K562 (cell line): ENCODE results near the gene TECTA.

ENCODE experiments used
- HNRNPK ChIP-seq: fragments of 200-400 bp; formaldehyde crosslinking; IDR thresholded peaks from one replicate; pipeline ENCODE4 v1.6.1; 2018; ENCODE audit warnings: mild to moderate bottlenecking, low read depth, low read length; ENCODE audit not compliant: poor library complexity, severe bottlenecking
- RB1 ChIP-seq: fragments of 450-650 bp; IDR thresholded peaks from 2 replicates; pipeline ENCODE4 v1.6.1; 2017; ENCODE audit warnings: low read depth, mild to moderate bottlenecking
- TF ChIP-seq, protein P1 (sequence below), 3 experiments: IDR thresholded peaks in 2 of 3; conservative IDR thresholded peaks in 1 of 3; 2 replicates each; pipeline ENCODE4 v1.5.1; 2011 to 2012; ENCODE audit warnings: low read length in 3 of 3, mild to moderate bottlenecking in 3 of 3, control low read depth in 2 of 3, improper control_type of control experiment in 1 of 3, inconsistent platforms in 1 of 3, low read depth in 1 of 3, mixed read lengths in 1 of 3, moderate library complexity in 1 of 3; ENCODE audit not compliant: insufficient read depth in 2 of 3

DNA sequence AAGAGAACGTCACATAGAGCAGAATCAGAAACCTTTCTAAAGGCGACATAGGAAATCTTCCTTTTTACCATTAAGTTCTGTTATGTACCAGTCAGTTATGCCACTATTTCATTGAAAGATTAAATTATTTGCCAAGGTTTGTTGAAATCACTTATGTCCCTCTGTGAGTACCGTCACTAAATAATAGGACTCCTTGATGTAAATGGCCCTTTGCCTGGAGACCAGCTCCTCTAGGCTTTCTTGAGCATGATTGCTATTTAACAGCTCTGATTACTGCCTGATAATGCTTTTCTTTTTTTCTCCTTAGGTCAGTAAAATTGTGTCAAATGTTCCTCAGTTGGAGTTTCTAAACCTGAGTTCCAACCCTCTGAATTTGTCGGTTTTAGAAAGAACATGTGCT, 47.8 kb upstream of the TECTA start:
- TF ChIP-seq, protein P1, sequence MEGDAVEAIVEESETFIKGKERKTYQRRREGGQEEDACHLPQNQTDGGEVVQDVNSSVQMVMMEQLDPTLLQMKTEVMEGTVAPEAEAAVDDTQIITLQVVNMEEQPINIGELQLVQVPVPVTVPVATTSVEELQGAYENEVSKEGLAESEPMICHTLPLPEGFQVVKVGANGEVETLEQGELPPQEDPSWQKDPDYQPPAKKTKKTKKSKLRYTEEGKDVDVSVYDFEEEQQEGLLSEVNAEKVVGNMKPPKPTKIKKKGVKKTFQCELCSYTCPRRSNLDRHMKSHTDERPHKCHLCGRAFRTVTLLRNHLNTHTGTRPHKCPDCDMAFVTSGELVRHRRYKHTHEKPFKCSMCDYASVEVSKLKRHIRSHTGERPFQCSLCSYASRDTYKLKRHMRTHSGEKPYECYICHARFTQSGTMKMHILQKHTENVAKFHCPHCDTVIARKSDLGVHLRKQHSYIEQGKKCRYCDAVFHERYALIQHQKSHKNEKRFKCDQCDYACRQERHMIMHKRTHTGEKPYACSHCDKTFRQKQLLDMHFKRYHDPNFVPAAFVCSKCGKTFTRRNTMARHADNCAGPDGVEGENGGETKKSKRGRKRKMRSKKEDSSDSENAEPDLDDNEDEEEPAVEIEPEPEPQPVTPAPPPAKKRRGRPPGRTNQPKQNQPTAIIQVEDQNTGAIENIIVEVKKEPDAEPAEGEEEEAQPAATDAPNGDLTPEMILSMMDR (IDR thresholded peaks at IDR 0.05 in 2 of 3, conservative IDR thresholded peaks at IDR 0.05 in 1 of 3; ENCODE audit: insufficient read depth in 2 of 3, low read depth in 1 of 3, low read length in 3 of 3), result no peak
- TF ChIP-seq RB1 (no peak), HNRNPK (no peak)
